K562 (cell line): ENCODE data around the gene NDUFA5. TPM values are rescaled to one million over a fixed set of nuclear protein-coding genes. Genes with fewer than 3 reads are reported as not detected.

ENCODE experiments used
- ASH1L ChIP-seq: fragments of 450-650 bp; IDR thresholded peaks from 2 replicates; pipeline ENCODE4 v1.6.1; 2018; ENCODE audit warnings: borderline replicate concordance, mild to moderate bottlenecking, low read depth; ENCODE audit not compliant: partially characterized antibody
- CBX8 ChIP-seq: fragments of 200-600 bp; sonication (generic); IDR thresholded peaks from 2 replicates; pipeline ENCODE4 v1.6.1; 2012; ENCODE audit warnings: borderline replicate concordance, mixed run types, low read depth, mild to moderate bottlenecking, moderate library complexity, mixed read lengths, low read length, control low read depth, inconsistent platforms; ENCODE audit not compliant: poor library complexity, severe bottlenecking; ENCODE audit errors: extremely low read depth
- CCNT2 ChIP-seq: IDR thresholded peaks from 2 replicates; pipeline ENCODE4 v1.6.1; 2011; ENCODE audit warnings: borderline replicate concordance, low read depth, mild to moderate bottlenecking, moderate library complexity, mixed read lengths, low read length; ENCODE audit not compliant: insufficient read length; ENCODE audit errors: extremely low read depth
- E2F3 ChIP-seq: fragments of 250-450 bp; sonication (Bioruptor Pico); IDR thresholded peaks from 2 replicates; pipeline ENCODE4 v1.4.0; 2020; ENCODE audit warnings: mild to moderate bottlenecking
- FOXK1 ChIP-seq: sonication (generic); formaldehyde crosslinking; IDR thresholded peaks from 2 replicates; pipeline ENCODE4 v1.8.0; 2022; ENCODE audit warnings: missing genetic modification reagents, mild to moderate bottlenecking, borderline replicate concordance
- HDAC8 ChIP-seq: fragments of 450-650 bp; IDR thresholded peaks from 2 replicates; pipeline ENCODE4 v1.6.1; 2016; ENCODE audit warnings: mild to moderate bottlenecking, missing genetic modification characterization, moderate library complexity, missing compliant biosample characterization
- MCM2 ChIP-seq: fragments of 450-650 bp; IDR thresholded peaks from 2 replicates; pipeline ENCODE4 v1.6.1; 2017; ENCODE audit warnings: low read depth, mild to moderate bottlenecking
- MCM7 ChIP-seq, 2 experiments: fragments of 450-650 bp; IDR thresholded peaks; 2 replicates each; pipeline ENCODE4 v1.6.1; 2016 to 2018
- MEF2A ChIP-seq: IDR thresholded peaks from 2 replicates; pipeline ENCODE4 v1.6.1; 2011; ENCODE audit warnings: low read depth, mild to moderate bottlenecking, low read length, moderate library complexity; ENCODE audit not compliant: control insufficient read depth
- NBN ChIP-seq: fragments of 450-650 bp; IDR thresholded peaks from 2 replicates; pipeline ENCODE4 v1.6.1; 2016; ENCODE audit warnings: low read depth, mild to moderate bottlenecking
- NFYB ChIP-seq: IDR thresholded peaks from 2 replicates; pipeline ENCODE4 v1.6.1; 2011; ENCODE audit warnings: mild to moderate bottlenecking, moderate library complexity; ENCODE audit not compliant: insufficient read length; ENCODE audit errors: extremely low read depth
- NR2C2 ChIP-seq, 2 experiments: fragments of 200-800 bp in 1 of 2; sonication (Bioruptor generic) in 1 of 2; sonication (generic) in 1 of 2; formaldehyde crosslinking in 1 of 2; IDR thresholded peaks; 2 replicates each; pipeline versions ENCODE4 v1.6.1 to v1.8.0; 2016 to 2022; ENCODE audit warnings: mild to moderate bottlenecking in 1 of 2, missing compliant biosample characterization in 1 of 2, missing genetic modification characterization in 1 of 2, missing genetic modification reagents in 1 of 2
- POLR2A ChIP-seq: fragments of 450-650 bp; conservative IDR thresholded peaks from 2 replicates; pipeline ENCODE4 v1.6.1; 2016
- POLR2B ChIP-seq: fragments of 450-650 bp; IDR thresholded peaks from 2 replicates; pipeline ENCODE4 v1.6.1; 2018; ENCODE audit warnings: low read depth; ENCODE audit not compliant: partially characterized antibody
- RAD51 ChIP-seq: fragments of 450-650 bp; IDR thresholded peaks from 2 replicates; pipeline ENCODE4 v1.7.1; 2016; ENCODE audit warnings: low read depth, mild to moderate bottlenecking, borderline replicate concordance
- SMARCE1 ChIP-seq: fragments of 450-650 bp; IDR thresholded peaks from 2 replicates; pipeline ENCODE4 v1.7.1; 2016; ENCODE audit warnings: mild to moderate bottlenecking
- SRSF9 ChIP-seq: fragments of 200-400 bp; formaldehyde crosslinking; IDR thresholded peaks from 2 replicates; pipeline ENCODE4 v1.6.1; 2017; ENCODE audit warnings: low read depth, low read length, borderline replicate concordance
- TBP ChIP-seq: optimal IDR thresholded peaks from 2 replicates; pipeline ENCODE3; 2011; ENCODE audit warnings: low read depth, low read length, improper control_type of control experiment
- ZFPM2 ChIP-seq: fragments of 250-450 bp; sonication (Bioruptor Pico); IDR thresholded peaks from 2 replicates; pipeline ENCODE4 v1.5.1; 2022; ENCODE audit warnings: mild to moderate bottlenecking
- ZNF174 ChIP-seq: fragments of 250-450 bp; sonication (Bioruptor Pico); IDR thresholded peaks from 2 replicates; pipeline ENCODE4 v1.4.0; 2020; ENCODE audit warnings: mild to moderate bottlenecking
- ZZZ3 ChIP-seq: fragments of 450-650 bp; IDR thresholded peaks from 2 replicates; pipeline ENCODE4 v1.6.1; 2016; ENCODE audit warnings: antibody characterized with exemption, mild to moderate bottlenecking, moderate library complexity
- polyA plus RNA-seq, 8 experiments: library from polyadenylated mRNA; depleted of rRNA in 4 of 8; stranded (reverse) in 5 of 8; unstranded in 3 of 8; fragments of >200 nt; fragmentation: Nextera tagmentation in 2 of 8; fragmentation: Illumina TruSeq in 1 of 8; extraction: Ambion mirVana in 2 of 8; extraction: Trizol in 1 of 8; gene quantifications; 2 replicates each; pipeline versions ENCODE4 v1.2.1 to v1.2.3, GENCODE V29; 2011 to 2014; ENCODE audit warnings: inconsistent platforms in 1 of 8, missing spikeins in 1 of 8
- total RNA-seq, 7 experiments: library from RNA; depleted of rRNA in 6 of 7; stranded (reverse); fragments of >200 nt in 6 of 7; fragmentation: Illumina TruSeq in 2 of 7; extraction: Trizol in 2 of 7; gene quantifications; 2 replicates each; pipeline versions ENCODE4 v1.2.1 to v1.2.3, GENCODE V29; 2011 to 2021; ENCODE audit warnings: low replicate concordance in 1 of 7
- TF ChIP-seq, protein P1 (sequence below): fragments of 450-650 bp; formaldehyde crosslinking; conservative IDR thresholded peaks from 2 replicates; pipeline ENCODE4 v1.4.0; 2022; ENCODE audit warnings: mild to moderate bottlenecking, missing genetic modification characterization
- TF ChIP-seq, protein P2 (sequence below): IDR thresholded peaks from 3 replicates; pipeline ENCODE4 v1.6.1; 2011; ENCODE audit warnings: borderline replicate concordance, mild to moderate bottlenecking, moderate library complexity; ENCODE audit not compliant: insufficient read length; ENCODE audit errors: extremely low read depth
- TF ChIP-seq, protein P3 (sequence below): fragments of 250-450 bp; sonication (Bioruptor Pico); IDR thresholded peaks from 2 replicates; pipeline ENCODE4 v1.5.0; 2021

NDUFA5 gene
- total and polyA plus RNA-seq, 9 of the 15 experiments (the other 6 are each of a cell fraction or from before 2014, with no cell fraction given) = 155 to 677 (median 269) TPM

DNA sequence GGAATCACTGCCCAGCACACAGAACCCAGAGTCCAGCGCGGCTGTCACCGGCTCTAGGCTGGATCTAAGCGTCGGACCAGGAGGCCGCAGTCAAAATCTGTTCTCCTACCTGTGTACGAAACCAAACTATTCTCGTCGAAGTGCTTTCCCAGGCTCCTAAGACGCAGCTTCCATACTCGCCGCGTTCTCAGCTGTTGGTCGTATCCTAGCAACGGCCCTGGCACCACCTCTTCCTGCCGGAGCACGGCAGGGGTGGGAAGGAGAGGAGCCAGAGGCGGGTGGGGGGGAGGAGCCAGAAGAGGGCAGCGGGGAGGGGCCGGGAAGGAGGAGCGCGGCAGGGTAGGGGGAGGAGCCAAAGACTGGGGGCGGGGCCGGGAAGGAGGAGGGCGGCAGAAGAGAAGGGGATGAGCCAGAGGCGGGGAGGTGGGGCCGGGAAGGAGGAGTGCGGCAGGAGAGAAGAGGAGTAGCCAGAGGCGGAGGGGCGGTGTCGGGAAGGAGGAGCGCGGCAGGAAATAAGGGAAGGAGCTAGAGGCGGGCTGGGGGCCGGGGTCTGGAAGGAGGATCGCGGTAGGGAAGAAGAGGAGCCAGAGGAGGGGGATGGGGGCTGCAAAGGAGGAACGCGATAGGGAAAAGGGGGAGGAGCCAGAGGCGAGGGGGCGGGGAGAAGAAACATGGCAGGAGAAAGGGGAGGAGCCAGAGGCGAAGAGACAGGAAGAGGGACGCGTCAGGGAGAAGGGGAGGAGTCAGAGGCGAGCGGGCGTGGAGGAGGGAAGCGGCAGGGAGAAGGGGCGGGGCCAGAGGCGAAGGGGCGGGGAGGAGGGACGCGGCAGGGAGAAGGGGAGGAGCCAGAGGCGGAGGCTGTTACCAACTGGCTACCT lies 23.0 kb downstream of the NDUFA5 start, which contains the start of gene IQUB (continued):
- TF ChIP-seq, protein P1, sequence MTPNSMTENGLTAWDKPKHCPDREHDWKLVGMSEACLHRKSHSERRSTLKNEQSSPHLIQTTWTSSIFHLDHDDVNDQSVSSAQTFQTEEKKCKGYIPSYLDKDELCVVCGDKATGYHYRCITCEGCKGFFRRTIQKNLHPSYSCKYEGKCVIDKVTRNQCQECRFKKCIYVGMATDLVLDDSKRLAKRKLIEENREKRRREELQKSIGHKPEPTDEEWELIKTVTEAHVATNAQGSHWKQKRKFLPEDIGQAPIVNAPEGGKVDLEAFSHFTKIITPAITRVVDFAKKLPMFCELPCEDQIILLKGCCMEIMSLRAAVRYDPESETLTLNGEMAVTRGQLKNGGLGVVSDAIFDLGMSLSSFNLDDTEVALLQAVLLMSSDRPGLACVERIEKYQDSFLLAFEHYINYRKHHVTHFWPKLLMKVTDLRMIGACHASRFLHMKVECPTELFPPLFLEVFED = peak; percentile 98
- TF ChIP-seq RAD51 (no peak), FOXK1 (CRISPR knock-in tag) (no peak), SMARCE1 (peak; percentile 59), HDAC8 (no peak), POLR2A (peak; percentile 93), ZZZ3 (no peak), TBP (peak; percentile 61), NFYB (no peak), POLR2B (peak; percentile 98), E2F3 (CRISPR knock-in tag) (peak; percentile 55; the same call in 1 of the 2 replicates), ZNF174 (CRISPR knock-in tag) (no peak), NR2C2 (CRISPR knock-in tag; IDR thresholded peaks at IDR 0.05) (no peak), NR2C2 (tag; IDR thresholded peaks at IDR 0.05) (no peak), SRSF9 (no peak), MEF2A (no peak), ASH1L (peak; percentile 41), CCNT2 (no peak), MCM7 (IDR thresholded peaks at IDR 0.05) (no peak), MCM2 (no peak), NBN (peak; percentile 96), CBX8 (no peak), ZFPM2 (CRISPR knock-in tag) (no peak)
- TF ChIP-seq, protein P2, sequence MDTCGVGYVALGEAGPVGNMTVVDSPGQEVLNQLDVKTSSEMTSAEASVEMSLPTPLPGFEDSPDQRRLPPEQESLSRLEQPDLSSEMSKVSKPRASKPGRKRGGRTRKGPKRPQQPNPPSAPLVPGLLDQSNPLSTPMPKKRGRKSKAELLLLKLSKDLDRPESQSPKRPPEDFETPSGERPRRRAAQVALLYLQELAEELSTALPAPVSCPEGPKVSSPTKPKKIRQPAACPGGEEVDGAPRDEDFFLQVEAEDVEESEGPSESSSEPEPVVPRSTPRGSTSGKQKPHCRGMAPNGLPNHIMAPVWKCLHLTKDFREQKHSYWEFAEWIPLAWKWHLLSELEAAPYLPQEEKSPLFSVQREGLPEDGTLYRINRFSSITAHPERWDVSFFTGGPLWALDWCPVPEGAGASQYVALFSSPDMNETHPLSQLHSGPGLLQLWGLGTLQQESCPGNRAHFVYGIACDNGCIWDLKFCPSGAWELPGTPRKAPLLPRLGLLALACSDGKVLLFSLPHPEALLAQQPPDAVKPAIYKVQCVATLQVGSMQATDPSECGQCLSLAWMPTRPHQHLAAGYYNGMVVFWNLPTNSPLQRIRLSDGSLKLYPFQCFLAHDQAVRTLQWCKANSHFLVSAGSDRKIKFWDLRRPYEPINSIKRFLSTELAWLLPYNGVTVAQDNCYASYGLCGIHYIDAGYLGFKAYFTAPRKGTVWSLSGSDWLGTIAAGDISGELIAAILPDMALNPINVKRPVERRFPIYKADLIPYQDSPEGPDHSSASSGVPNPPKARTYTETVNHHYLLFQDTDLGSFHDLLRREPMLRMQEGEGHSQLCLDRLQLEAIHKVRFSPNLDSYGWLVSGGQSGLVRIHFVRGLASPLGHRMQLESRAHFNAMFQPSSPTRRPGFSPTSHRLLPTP = no peak
- TF ChIP-seq, protein P3, sequence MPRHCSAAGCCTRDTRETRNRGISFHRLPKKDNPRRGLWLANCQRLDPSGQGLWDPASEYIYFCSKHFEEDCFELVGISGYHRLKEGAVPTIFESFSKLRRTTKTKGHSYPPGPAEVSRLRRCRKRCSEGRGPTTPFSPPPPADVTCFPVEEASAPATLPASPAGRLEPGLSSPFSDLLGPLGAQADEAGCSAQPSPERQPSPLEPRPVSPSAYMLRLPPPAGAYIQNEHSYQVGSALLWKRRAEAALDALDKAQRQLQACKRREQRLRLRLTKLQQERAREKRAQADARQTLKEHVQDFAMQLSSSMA (CRISPR knock-in tag) = no peak
